ENCODE data around the gene NDUFA8.

The NDUFA8 gene

DNA sequence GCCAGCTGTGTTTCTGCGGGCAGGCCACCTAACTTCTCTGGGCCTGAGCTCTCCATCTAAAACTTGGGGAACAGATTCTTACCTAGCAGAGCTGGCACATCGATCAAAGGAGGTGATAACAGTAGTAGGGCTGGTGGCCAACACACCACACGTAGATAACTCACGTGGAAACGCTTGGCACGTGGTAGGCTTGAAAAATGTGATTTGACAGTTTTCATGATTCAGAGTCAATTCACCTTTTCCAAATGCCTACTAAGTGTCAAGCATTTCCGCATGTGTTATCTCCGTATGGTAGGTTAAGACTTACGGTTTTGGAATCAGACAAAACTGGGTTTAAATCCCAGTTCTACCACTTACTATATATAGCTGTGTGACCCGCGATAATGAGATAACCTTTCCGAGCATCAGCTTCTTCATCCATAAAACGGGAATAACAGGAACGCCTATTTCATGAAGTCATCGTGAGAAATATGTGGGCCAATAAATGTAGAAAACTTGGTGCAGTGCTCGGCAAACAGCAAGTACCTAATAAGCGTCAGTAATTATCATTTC, 25.5 kb downstream of the NDUFA8 start:
- no peak overlapping the region for H3K27ac ChIP-seq (ENCODE audit: low read length)
- H3K9me3 ChIP-seq (ENCODE audit: control insufficient read depth in 1 of 2, low read length in 2 of 2) = no peaks in the 10 kb centered on the region
- no peak overlapping the region for H3K4me3 ChIP-seq (ENCODE audit: low read depth in 1 of 2, low read length in 2 of 2)
- H3K4me1 ChIP-seq (ENCODE audit: control insufficient read depth in 1 of 2, insufficient read depth in 2 of 2, low read length in 2 of 2) = no peaks in the 10 kb centered on the region
- H3K27me3 ChIP-seq (ENCODE audit: low read depth, low read length) = no peaks in the 10 kb centered on the region
- no peaks in the 10 kb centered on the region for H3K36me3 ChIP-seq (ENCODE audit: control insufficient read depth in 1 of 2, insufficient read depth in 2 of 2, low read length in 2 of 2)

DNA sequence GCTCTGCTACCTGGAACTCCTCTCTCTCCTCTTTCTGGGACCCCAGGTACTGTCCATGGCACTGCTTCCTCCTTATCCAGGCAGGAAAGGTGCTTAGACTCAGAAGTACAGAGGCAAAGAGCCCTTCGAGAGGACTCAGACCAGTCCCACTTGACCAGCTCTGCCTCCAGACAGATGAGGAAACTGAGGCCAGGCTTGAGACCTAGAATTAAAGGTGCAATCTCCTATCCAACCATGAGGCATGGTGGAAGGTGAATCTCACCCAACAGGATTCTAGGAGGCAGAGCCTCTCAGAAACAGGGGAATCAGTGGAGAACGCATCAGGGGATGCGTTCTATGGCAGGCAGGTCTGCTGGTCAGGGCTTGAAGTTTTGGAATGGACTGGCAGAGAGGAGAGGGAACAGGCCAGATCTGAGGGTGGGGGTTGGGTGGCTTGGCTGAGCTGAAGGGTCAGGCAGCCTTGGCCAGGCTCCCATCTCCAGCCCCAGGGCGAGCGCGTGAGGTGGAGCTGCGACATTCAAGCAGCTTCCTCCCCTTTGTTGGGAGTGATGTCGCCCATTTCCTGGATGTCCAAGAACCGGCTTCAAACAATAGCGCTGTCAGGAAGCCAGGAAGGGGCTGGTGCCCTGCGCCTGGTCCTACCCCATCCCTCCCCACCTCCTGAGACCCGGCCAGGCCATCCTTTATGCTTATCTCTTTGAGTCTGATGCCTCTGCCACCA, 26.2 kb downstream of the NDUFA8 start:
- Histone ChIP-seq H3K27ac (ENCODE audit: low read length) (no peak overlapping the region), H3K4me1 (ENCODE audit: control insufficient read depth in 1 of 2, insufficient read depth in 2 of 2, low read length in 2 of 2) (no peaks in the 10 kb centered on the region), H3K36me3 (ENCODE audit: control insufficient read depth in 1 of 2, insufficient read depth in 2 of 2, low read length in 2 of 2) (no peaks in the 10 kb centered on the region), H3K27me3 (ENCODE audit: low read depth, low read length) (no peaks in the 10 kb centered on the region), H3K4me3 (ENCODE audit: low read depth in 1 of 2, low read length in 2 of 2) (no peak overlapping the region), H3K9me3 (ENCODE audit: control insufficient read depth in 1 of 2, low read length in 2 of 2) (no peaks in the 10 kb centered on the region)

DNA sequence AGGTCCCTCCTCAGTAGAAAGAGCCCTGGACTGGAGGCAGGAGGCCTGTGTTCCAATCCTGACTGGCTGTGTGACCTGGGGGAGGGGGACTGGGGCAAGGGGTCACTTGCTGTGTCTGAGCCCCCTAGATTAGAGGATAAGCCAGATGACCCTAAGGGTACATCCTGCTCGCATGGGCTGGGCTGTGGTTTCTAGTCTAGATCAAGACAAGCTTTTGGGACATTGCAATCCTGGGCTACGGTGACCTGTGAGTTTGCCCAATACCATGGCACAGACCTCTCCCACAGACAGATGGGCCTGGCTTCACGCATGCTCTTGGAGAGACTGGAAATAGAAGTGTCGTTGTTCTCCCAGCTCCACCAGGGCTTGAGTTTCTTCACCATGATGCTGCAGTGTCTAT, 27.0 kb downstream of the NDUFA8 start:
- Histone ChIP-seq H3K27me3 (ENCODE audit: low read depth, low read length) (no peaks in the 10 kb centered on the region), H3K9me3 (ENCODE audit: control insufficient read depth in 1 of 2, low read length in 2 of 2) (no peaks in the 10 kb centered on the region), H3K27ac (ENCODE audit: low read length) (no peak overlapping the region), H3K4me3 (ENCODE audit: low read depth in 1 of 2, low read length in 2 of 2) (no peak overlapping the region), H3K4me1 (ENCODE audit: control insufficient read depth in 1 of 2, insufficient read depth in 2 of 2, low read length in 2 of 2) (no peaks in the 10 kb centered on the region), H3K36me3 (ENCODE audit: control insufficient read depth in 1 of 2, insufficient read depth in 2 of 2, low read length in 2 of 2) (no peaks in the 10 kb centered on the region)

GRCh38 chr9:122131401-122132001, 28.1 kb downstream of the NDUFA8 start:
- Histone ChIP-seq H3K4me3 (ENCODE audit: low read depth in 1 of 2, low read length in 2 of 2) (no peak overlapping the region), H3K27me3 (ENCODE audit: low read depth, low read length) (no peaks in the 10 kb centered on the region), H3K36me3 (ENCODE audit: control insufficient read depth in 1 of 2, insufficient read depth in 2 of 2, low read length in 2 of 2) (no peaks in the 10 kb centered on the region), H3K4me1 (ENCODE audit: control insufficient read depth in 1 of 2, insufficient read depth in 2 of 2, low read length in 2 of 2) (peaks cover 0 to 6% of the 10 kb centered on the region in 2 donors), H3K9me3 (ENCODE audit: control insufficient read depth in 1 of 2, low read length in 2 of 2) (no peaks in the 10 kb centered on the region), H3K27ac (ENCODE audit: low read length) (no peak overlapping the region)

GRCh38 chr9:122130837-122131236, 28.7 kb downstream of the NDUFA8 start:
- H3K27me3 ChIP-seq (ENCODE audit: low read depth, low read length) = peaks cover 6% of the 10 kb centered on the region
- H3K9me3 ChIP-seq (ENCODE audit: control insufficient read depth in 1 of 2, low read length in 2 of 2) = no peaks in the 10 kb centered on the region
- peaks cover 1 to 12% of the 10 kb centered on the region in 2 donors for H3K4me1 ChIP-seq (ENCODE audit: control insufficient read depth in 1 of 2, insufficient read depth in 2 of 2, low read length in 2 of 2)
- H3K36me3 ChIP-seq (ENCODE audit: control insufficient read depth in 1 of 2, insufficient read depth in 2 of 2, low read length in 2 of 2) = no peaks in the 10 kb centered on the region
- no peak overlapping the region for H3K4me3 ChIP-seq (ENCODE audit: low read depth in 1 of 2, low read length in 2 of 2)
- no peak overlapping the region for H3K27ac ChIP-seq (ENCODE audit: low read length)

- Histone ChIP-seq H3K27me3 (ENCODE audit: low read depth, low read length) (peaks cover 12% of the 10 kb centered on the region), H3K27ac (ENCODE audit: low read length) (no peak overlapping the region), H3K36me3 (ENCODE audit: control insufficient read depth in 1 of 2, insufficient read depth in 2 of 2, low read length in 2 of 2) (no peaks in the 10 kb centered on the region), H3K4me1 (ENCODE audit: control insufficient read depth in 1 of 2, insufficient read depth in 2 of 2, low read length in 2 of 2) (peaks cover 6 to 21% of the 10 kb centered on the region in 2 donors), H3K9me3 (ENCODE audit: control insufficient read depth in 1 of 2, low read length in 2 of 2) (no peaks in the 10 kb centered on the region), H3K4me3 (ENCODE audit: low read depth in 1 of 2, low read length in 2 of 2) (no peak overlapping the region)
Measured at GRCh38 chr9:122129969-122130368, 29.6 kb downstream of the NDUFA8 start.

DNA sequence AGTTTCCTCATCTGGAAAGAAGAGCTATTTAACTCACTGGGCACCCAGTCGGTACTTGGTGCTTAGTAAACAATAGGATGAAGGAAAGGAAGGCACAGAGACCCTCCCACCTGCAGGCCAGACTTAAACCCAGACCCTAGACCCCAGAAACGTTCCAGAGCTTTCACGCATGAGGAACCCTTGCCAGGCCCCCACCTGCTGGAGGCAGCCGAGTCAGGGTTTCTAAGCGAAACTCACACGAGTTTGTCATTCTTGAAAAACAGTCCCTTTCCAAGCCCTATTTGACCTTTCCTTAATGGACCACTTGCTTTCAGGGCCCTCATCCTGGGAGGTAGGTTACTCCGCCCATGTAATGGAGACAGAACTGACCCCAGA, 30.6 kb downstream of the NDUFA8 start:
- H3K27ac ChIP-seq (ENCODE audit: low read length) = no peak overlapping the region
- no peak overlapping the region for H3K4me3 ChIP-seq (ENCODE audit: low read depth in 1 of 2, low read length in 2 of 2)
- H3K4me1 ChIP-seq (ENCODE audit: control insufficient read depth in 1 of 2, insufficient read depth in 2 of 2, low read length in 2 of 2) = peaks cover 6 to 21% of the 10 kb centered on the region in 2 donors
- peaks cover 12% of the 10 kb centered on the region for H3K27me3 ChIP-seq (ENCODE audit: low read depth, low read length)
- no peaks in the 10 kb centered on the region for H3K36me3 ChIP-seq (ENCODE audit: control insufficient read depth in 1 of 2, insufficient read depth in 2 of 2, low read length in 2 of 2)
- no peaks in the 10 kb centered on the region for H3K9me3 ChIP-seq (ENCODE audit: control insufficient read depth in 1 of 2, low read length in 2 of 2)

- H3K9me3 ChIP-seq (ENCODE audit: control insufficient read depth in 1 of 2, low read length in 2 of 2) = no peaks in the 10 kb centered on the region
- peaks cover 6 to 21% of the 10 kb centered on the region in 2 donors for H3K4me1 ChIP-seq (ENCODE audit: control insufficient read depth in 1 of 2, insufficient read depth in 2 of 2, low read length in 2 of 2)
- no peaks in the 10 kb centered on the region for H3K36me3 ChIP-seq (ENCODE audit: control insufficient read depth in 1 of 2, insufficient read depth in 2 of 2, low read length in 2 of 2)
- H3K27me3 ChIP-seq (ENCODE audit: low read depth, low read length) = peaks cover 12% of the 10 kb centered on the region
- no peak overlapping the region for H3K27ac ChIP-seq (ENCODE audit: low read length)
- H3K4me3 ChIP-seq (ENCODE audit: low read depth in 1 of 2, low read length in 2 of 2) = no peak overlapping the region
Measured at GRCh38 chr9:122128007-122128968, 31.3 kb downstream of the NDUFA8 start.

- Histone ChIP-seq H3K27ac (ENCODE audit: low read length) (no peak overlapping the region), H3K4me1 (ENCODE audit: control insufficient read depth in 1 of 2, insufficient read depth in 2 of 2, low read length in 2 of 2) (peaks cover 6 to 21% of the 10 kb centered on the region in 2 donors), H3K27me3 (ENCODE audit: low read depth, low read length) (peaks cover 12% of the 10 kb centered on the region), H3K36me3 (ENCODE audit: control insufficient read depth in 1 of 2, insufficient read depth in 2 of 2, low read length in 2 of 2) (no peaks in the 10 kb centered on the region), H3K4me3 (ENCODE audit: low read depth in 1 of 2, low read length in 2 of 2) (no peak overlapping the region), H3K9me3 (ENCODE audit: control insufficient read depth in 1 of 2, low read length in 2 of 2) (no peaks in the 10 kb centered on the region)
Measured at GRCh38 chr9:122127396-122127798, 32.2 kb downstream of the NDUFA8 start.

GRCh38 chr9:122126331-122127261, 33.0 kb downstream of the NDUFA8 start:
- Histone ChIP-seq H3K27me3 (ENCODE audit: low read depth, low read length) (peaks cover 12% of the 10 kb centered on the region), H3K9me3 (ENCODE audit: control insufficient read depth in 1 of 2, low read length in 2 of 2) (no peaks in the 10 kb centered on the region), H3K36me3 (ENCODE audit: control insufficient read depth in 1 of 2, insufficient read depth in 2 of 2, low read length in 2 of 2) (no peaks in the 10 kb centered on the region), H3K4me1 (ENCODE audit: control insufficient read depth in 1 of 2, insufficient read depth in 2 of 2, low read length in 2 of 2) (peaks cover 6 to 21% of the 10 kb centered on the region in 2 donors), H3K27ac (ENCODE audit: low read length) (no peak overlapping the region), H3K4me3 (ENCODE audit: low read depth in 1 of 2, low read length in 2 of 2) (peak overlapping the region; percentile 39 to 59)
